ENCODE data around the gene GALNT15.

DNA sequence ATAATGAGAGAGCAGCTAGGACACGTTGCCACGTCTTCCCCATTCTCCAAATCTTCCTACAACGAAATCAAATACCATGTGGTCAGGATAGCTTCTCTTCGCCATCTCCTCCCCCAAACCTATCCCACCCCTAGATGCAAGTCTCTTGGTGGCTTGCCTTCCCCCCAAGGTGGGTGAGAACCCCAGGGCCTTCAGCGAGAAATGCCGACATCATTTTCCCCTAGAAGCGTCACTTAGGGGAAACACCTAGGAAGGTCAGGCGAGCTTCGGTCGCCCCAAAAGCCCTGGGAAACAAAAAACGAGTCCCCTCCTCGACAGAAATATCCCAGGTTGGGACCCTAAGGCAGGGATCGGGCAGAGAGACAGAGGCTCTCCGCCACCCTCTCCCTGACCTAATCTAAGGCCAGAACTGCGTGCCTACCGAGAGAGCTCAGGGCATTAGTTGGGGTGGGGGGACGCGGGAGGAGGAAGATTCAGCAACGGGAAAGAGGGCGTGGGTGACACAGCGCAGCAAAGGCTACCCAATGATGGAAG is 89.8 kb downstream of the GALNT15 start:
- TF ChIP-seq, protein P1, sequence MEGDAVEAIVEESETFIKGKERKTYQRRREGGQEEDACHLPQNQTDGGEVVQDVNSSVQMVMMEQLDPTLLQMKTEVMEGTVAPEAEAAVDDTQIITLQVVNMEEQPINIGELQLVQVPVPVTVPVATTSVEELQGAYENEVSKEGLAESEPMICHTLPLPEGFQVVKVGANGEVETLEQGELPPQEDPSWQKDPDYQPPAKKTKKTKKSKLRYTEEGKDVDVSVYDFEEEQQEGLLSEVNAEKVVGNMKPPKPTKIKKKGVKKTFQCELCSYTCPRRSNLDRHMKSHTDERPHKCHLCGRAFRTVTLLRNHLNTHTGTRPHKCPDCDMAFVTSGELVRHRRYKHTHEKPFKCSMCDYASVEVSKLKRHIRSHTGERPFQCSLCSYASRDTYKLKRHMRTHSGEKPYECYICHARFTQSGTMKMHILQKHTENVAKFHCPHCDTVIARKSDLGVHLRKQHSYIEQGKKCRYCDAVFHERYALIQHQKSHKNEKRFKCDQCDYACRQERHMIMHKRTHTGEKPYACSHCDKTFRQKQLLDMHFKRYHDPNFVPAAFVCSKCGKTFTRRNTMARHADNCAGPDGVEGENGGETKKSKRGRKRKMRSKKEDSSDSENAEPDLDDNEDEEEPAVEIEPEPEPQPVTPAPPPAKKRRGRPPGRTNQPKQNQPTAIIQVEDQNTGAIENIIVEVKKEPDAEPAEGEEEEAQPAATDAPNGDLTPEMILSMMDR (IDR thresholded peaks at IDR 0.05): no peak
- TF ChIP-seq POLR2A (IDR thresholded peaks at IDR 0.05): no peak

Data from Peyer's patch (tissue), 4 donors.